GM12892 (cell line): Measurements from ENCODE around the gene ARID2.

Source experiments
- POLR2A ChIP-seq: IDR thresholded peaks from 2 replicates; pipeline ENCODE4 v1.6.1; 2011; ENCODE audit warnings: low read depth, low read length, control low read depth
- TAF1 ChIP-seq: IDR thresholded peaks from 2 replicates; pipeline ENCODE4 v1.6.1; 2011; ENCODE audit warnings: low read depth, mild to moderate bottlenecking, control low read depth, low read length, borderline replicate concordance

DNA sequence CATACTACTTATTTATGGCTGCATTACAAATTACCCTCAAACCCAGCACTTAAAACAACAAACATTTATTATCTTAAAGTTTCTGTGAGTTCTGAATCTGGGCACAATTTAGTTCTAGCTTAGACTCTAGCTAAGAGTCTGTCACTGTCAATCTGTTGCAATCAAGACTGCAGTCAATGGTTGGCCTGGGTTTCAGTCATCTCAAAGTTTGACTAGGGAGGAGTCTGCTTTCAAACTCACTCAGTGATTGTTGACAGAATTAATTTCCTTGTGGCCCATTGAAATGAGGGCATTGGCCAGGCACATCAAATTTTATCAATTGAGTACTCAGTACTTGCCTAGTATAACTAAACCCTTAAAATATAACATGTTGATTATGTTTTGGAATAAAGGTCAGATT, 51.6 kb downstream of the ARID2 start:
- TF ChIP-seq TAF1 (no peak), POLR2A (no peak)
